Thymus (tissue), 11 donors: Measurements from ENCODE around the gene UTRN. TPM values are rescaled to one million over a fixed set of nuclear protein-coding genes. Genes with fewer than 3 reads are reported as not detected.

Source experiments
- DNase-seq, 9 donors: peaks; one replicate each; pipeline ENCODE4 v3.0.0-alpha.2; 2013; ENCODE audit warnings: low spot score in 9 of 9, low read depth in 6 of 9, missing footprints in 1 of 9
- H3K27ac ChIP-seq, 2 donors: one replicate each; pipeline ENCODE4 v1.5.1; 2013; ENCODE audit warnings: control low read depth in 1 of 2, low read depth in 1 of 2, low read length in 1 of 2, mild to moderate bottlenecking in 1 of 2, moderate library complexity in 1 of 2
- H3K27me3 ChIP-seq, 2 donors: one replicate each; pipeline ENCODE4 v1.5.1; 2013; ENCODE audit warnings: low read length in 1 of 2; ENCODE audit not compliant: control insufficient read depth in 2 of 2, insufficient read depth in 1 of 2
- H3K36me3 ChIP-seq, 2 donors: one replicate each; pipeline ENCODE4 v1.5.1; 2013; ENCODE audit warnings: low read length in 1 of 2, mild to moderate bottlenecking in 1 of 2, moderate library complexity in 1 of 2; ENCODE audit not compliant: control insufficient read depth in 2 of 2, insufficient read depth in 2 of 2
- H3K4me1 ChIP-seq, 2 donors: one replicate each; pipeline ENCODE4 v1.5.1; 2013; ENCODE audit warnings: low read length in 2 of 2; ENCODE audit not compliant: control insufficient read depth in 2 of 2, insufficient read depth in 2 of 2
- H3K4me3 ChIP-seq, 2 donors: one replicate each; pipeline ENCODE4 v1.5.1; 2013; ENCODE audit warnings: low read length in 2 of 2, control low read depth in 1 of 2, mild to moderate bottlenecking in 1 of 2
- H3K9me3 ChIP-seq, 2 donors: one replicate each; pipeline ENCODE4 v1.5.1; 2013; ENCODE audit warnings: low read length in 1 of 2, mild to moderate bottlenecking in 1 of 2; ENCODE audit not compliant: control insufficient read depth in 2 of 2, insufficient read depth in 1 of 2
- WGBS: extraction: QIAGEN DNeasy Blood & Tissue Kit; methylation state at CpG from one replicate; pipeline ENCODE4 v1.1.7; 2013; 5-methylcytosine and 5-hydroxymethylcytosine counted together
- polyA plus RNA-seq: library from polyadenylated mRNA; stranded (reverse); fragments of 200-250 nt; gene quantifications from one replicate; pipeline ENCODE4 v1.2.3, GENCODE V29; 2013
- total RNA-seq: library from RNA; stranded (reverse); fragments of 120-200 nt; gene quantifications from one replicate; pipeline ENCODE4 v1.2.4, GENCODE V29; 2013
- donor health status: healthy.

UTRN gene
- total and polyA plus RNA-seq, 2 donors: 16.8 to 59.7 TPM

DNA sequence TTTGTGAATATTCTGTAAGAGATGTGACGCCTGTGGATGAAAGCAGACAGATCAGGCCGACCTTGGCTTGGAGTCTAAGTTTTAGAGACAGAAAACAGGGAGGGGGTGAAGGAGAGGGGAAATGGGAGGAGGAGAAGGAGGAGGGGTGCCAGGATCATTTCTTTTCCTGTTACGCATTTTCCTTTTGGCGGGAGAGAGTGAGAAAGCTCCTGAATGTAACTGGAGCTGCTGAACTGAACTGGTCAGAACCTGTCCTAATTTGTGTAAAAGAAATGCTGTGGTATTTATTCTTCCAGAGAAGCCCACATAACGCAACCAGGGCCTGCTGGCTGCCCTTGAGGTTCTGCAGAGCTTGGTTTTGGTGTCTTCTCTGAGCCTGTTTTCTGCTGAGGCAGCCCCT is 41.9 kb downstream of the UTRN start:
- peaks cover 0 to 8% of the 10 kb centered on the region in 2 donors for H3K4me1 ChIP-seq
- H3K36me3 ChIP-seq: no peaks in the 10 kb centered on the region
- H3K27me3 ChIP-seq: no peaks in the 10 kb centered on the region
- H3K9me3 ChIP-seq: no peaks in the 10 kb centered on the region
- no peak for DNase-seq
- H3K27ac ChIP-seq: peak overlapping the region in 1 of 2 donors; percentile 70
- no peak overlapping the region for H3K4me3 ChIP-seq
- WGBS: 94% methylated on average over 5 of the region's 5 CpGs

DNA sequence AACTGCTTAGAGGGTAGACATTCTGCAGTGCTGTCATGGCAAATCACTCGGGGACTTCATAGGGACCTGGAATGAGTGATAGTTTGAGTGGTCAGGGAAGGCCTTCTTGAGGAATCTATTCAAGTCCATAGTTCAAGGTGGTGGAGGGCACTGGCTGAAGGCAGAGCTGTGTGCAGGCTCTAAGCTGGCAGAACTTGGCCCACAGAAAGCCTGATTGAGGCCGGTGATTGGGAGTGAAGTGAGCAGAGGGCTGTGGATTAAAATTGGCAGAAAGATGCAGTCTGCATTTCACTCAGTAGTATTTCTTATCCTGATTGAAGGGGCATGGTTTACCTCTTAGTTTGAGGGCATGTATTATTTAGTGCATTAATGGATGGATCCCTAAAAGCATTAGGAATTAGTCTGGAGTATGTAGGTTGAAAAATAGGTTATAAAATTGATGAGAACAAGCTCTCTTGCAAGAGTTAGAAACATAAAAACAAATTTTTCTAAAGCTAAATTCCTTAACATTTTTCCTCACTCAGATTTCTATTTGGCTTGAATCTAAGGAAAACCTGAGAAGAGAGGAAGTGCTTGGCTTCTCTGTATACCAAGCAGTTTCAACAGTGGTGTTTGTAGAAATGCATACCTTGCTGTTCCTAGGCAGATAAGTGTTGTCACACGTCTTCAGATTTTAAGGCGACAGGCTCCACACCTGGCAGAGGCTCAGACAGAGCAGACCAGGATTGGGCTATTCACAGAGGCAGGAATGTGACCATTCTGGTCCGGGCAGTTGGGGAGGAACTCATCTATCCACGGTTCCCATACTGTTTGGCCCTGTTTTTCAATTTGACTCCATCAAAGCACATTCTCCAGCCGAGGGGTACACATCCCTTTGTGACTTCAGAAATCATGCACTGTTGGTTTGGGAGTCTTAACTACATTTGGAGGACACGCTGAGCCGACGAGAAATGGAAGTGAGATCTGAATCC is 45.2 kb downstream of the UTRN start:
- H3K27ac ChIP-seq: peak overlapping the region in 1 of 2 donors; percentile 40
- H3K36me3 ChIP-seq: no peaks in the 10 kb centered on the region
- H3K4me3 ChIP-seq: no peak overlapping the region
- no peaks in the 10 kb centered on the region for H3K9me3 ChIP-seq
- no peaks in the 10 kb centered on the region for H3K27me3 ChIP-seq
- H3K4me1 ChIP-seq: peaks cover 9 to 23% of the 10 kb centered on the region in 2 donors
- DNase-seq: no peak
- WGBS: 91% methylated on average over 10 of the region's 10 CpGs

DNA sequence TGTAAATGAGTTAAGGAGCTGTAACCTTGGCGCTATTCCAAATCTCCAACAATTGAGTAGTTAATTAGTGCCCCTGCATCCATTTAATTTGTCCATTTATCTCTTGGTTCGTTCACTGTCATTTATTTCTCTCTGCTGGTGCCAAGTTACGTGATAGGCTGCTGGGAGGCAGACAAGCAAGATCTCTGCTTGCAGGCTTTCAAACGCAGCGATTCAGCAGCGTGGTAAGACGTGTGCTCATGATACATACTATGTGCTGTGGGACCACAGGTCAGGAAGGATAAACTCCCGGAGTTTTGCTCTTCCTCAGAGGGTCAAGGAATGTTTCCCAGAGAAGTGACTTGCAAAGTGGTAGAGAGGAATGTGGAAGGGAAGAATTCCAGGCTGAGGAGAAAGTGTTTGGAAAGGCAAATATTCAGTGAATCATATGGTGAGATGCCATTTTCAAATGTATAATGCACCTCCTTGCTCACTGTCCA is 46.4 kb downstream of the UTRN start:
- H3K27me3 ChIP-seq: no peaks in the 10 kb centered on the region

DNA sequence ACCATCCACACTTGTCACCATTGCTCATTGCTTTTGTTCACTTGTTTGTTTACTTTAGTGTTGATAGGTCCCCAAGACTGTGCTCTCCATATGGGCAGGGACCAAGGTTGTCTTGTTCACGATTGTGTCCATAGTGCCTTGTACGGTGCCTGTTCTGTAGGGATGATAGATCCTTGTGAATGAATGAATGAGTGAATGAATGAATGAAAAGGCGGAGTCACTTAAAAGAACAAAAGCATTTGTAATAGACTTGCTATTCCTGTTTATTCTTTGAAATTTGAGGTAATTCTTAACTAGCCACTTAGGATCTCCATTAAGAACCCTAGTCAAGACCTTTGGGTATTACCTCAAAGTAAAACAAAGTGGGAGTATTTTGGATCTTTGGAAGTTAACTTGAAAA is 47.0 kb downstream of the UTRN start:
- WGBS: 95% methylated on average over 3 of the region's 3 CpGs
- H3K9me3 ChIP-seq: no peaks in the 10 kb centered on the region
- DNase-seq: no peak
- peak overlapping the region; percentile 21 to 39 for H3K27ac ChIP-seq
- peaks cover 19 to 38% of the 10 kb centered on the region in 2 donors for H3K4me1 ChIP-seq
- H3K27me3 ChIP-seq: no peaks in the 10 kb centered on the region
- no peak overlapping the region for H3K4me3 ChIP-seq
- H3K36me3 ChIP-seq: no peaks in the 10 kb centered on the region

More for the DNA sequence above, 46.4 kb downstream of the UTRN start:
- H3K4me3 ChIP-seq: peak overlapping the region in 1 of 2 donors; percentile 12
- no peaks in the 10 kb centered on the region for H3K36me3 ChIP-seq
- 97% methylated on average over 8 of the region's 8 CpGs for WGBS
- H3K4me1 ChIP-seq: peaks cover 14 to 35% of the 10 kb centered on the region in 2 donors
- peak overlapping the region; percentile 21 to 39 for H3K27ac ChIP-seq
- H3K9me3 ChIP-seq: no peaks in the 10 kb centered on the region
- no peak for DNase-seq

DNA sequence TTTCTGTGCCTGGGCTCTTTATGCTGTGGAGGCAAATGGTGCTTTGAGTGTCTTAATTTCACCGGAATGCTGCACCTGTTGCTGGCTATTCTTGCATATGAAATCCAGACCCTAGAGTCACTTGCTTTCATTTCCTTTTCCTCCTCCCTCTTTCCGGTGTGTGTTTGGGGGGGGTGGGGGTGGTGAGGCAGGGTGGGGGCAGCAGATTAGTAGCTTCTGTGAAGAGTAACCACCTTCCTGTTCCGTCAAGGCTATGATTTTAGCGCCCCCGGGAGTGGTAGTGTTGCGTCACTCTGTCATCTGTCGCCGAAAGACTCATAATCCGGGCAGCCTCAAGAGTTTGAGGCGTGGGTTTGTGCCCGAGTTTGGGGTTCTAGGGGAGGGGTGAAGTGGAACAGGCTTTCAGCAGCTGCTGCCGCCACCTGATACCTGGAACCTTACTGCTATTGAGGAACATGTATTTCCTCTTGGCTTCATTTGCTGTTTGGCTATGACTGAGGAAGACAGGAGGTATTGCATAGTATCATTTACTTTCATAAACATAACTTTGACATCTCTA is 49.1 kb downstream of the UTRN start:
- no peaks in the 10 kb centered on the region for H3K36me3 ChIP-seq
- no peaks in the 10 kb centered on the region for H3K27me3 ChIP-seq
- H3K27ac ChIP-seq: peak overlapping the region; percentile 89 to 91
- H3K9me3 ChIP-seq: no peaks in the 10 kb centered on the region
- DNase-seq: peak in 7 of 9 donors; percentile 47 to 91 (median 73)
- peak overlapping the region; percentile 40 to 50 for H3K4me3 ChIP-seq
- H3K4me1 ChIP-seq: peaks cover 26 to 41% of the 10 kb centered on the region in 2 donors
- WGBS: under 1% methylated on average over 12 of the region's 12 CpGs

Other genes starting within 250 kb of the UTRN start
- 192 TPM for gene SF3B5, start 189.8 kb upstream of the UTRN start, total RNA-seq
- 176 TPM for gene SF3B5, start 189.8 kb upstream of the UTRN start, polyA plus RNA-seq
- gene STX11, start 134.8 kb upstream of the UTRN start, total RNA-seq: 3.2 TPM
- 9.6 TPM for gene STX11, start 134.8 kb upstream of the UTRN start, polyA plus RNA-seq